SHP77 treated with DMSO at 0.1 percent for 48 hours (cell line): Measurements from ENCODE around the gene KANSL1.

Experiments used
- DNase-seq: peaks from one replicate; lab custom pipeline; 2025; lab: John Stamatoyannopoulos, UW

Gene KANSL1

GRCh38 chr17:46072998-46073397 is 120.2 kb downstream of the KANSL1 start:
- no peak for DNase-seq

GRCh38 chr17:46071796-46072195 is 121.4 kb downstream of the KANSL1 start:
- DNase-seq = no peak

GRCh38 chr17:46064460-46064859 is 128.8 kb downstream of the KANSL1 start:
- DNase-seq = no peak

GRCh38 chr17:46063241-46063640 is 130.0 kb downstream of the KANSL1 start:
- no peak for DNase-seq

- DNase-seq = peak; percentile 15
Observed at GRCh38 chr17:46061435-46061834, 131.8 kb downstream of the KANSL1 start.

- DNase-seq = no peak
Observed at GRCh38 chr17:46060461-46060860, 132.8 kb downstream of the KANSL1 start.

GRCh38 chr17:46059486-46059885 is 133.7 kb downstream of the KANSL1 start:
- no peak for DNase-seq

GRCh38 chr17:46057366-46057765 is 135.9 kb downstream of the KANSL1 start:
- no peak for DNase-seq

- DNase-seq = no peak
Observed at GRCh38 chr17:46056800-46057304, 136.4 kb downstream of the KANSL1 start.

GRCh38 chr17:46053911-46054534 is 139.2 kb downstream of the KANSL1 start:
- no peak for DNase-seq

GRCh38 chr17:46049656-46050055 is 143.6 kb downstream of the KANSL1 start:
- DNase-seq = no peak

GRCh38 chr17:46047856-46048255 is 145.4 kb downstream of the KANSL1 start:
- DNase-seq = no peak

GRCh38 chr17:46047398-46047797 is 145.8 kb downstream of the KANSL1 start:
- DNase-seq = no peak

- DNase-seq = no peak
Observed at GRCh38 chr17:46046957-46047356, 146.3 kb downstream of the KANSL1 start.

- no peak for DNase-seq
Observed at GRCh38 chr17:46045639-46046038, 147.6 kb downstream of the KANSL1 start.

GRCh38 chr17:46044989-46045388 is 148.2 kb downstream of the KANSL1 start:
- DNase-seq = no peak

- peak; percentile 80 for DNase-seq
Observed at GRCh38 chr17:46044286-46044928, 148.8 kb downstream of the KANSL1 start.

- DNase-seq = no peak
Observed at GRCh38 chr17:46043606-46044005, 149.6 kb downstream of the KANSL1 start.

- no peak for DNase-seq
Observed at GRCh38 chr17:46042925-46043324, 150.3 kb downstream of the KANSL1 start.

GRCh38 chr17:46042246-46042645 is 151.0 kb downstream of the KANSL1 start:
- no peak for DNase-seq

- no peak for DNase-seq
Observed at GRCh38 chr17:46039592-46040186, 153.5 kb downstream of the KANSL1 start.

GRCh38 chr17:46038937-46039336 is 154.3 kb downstream of the KANSL1 start:
- no peak for DNase-seq

GRCh38 chr17:46038414-46038813 is 154.8 kb downstream of the KANSL1 start:
- DNase-seq = no peak
